Measurements from ENCODE around the gene DNMT1. TPM values are rescaled to one million over a fixed set of nuclear protein-coding genes. Genes with fewer than 3 reads are reported as not detected.

The DNMT1 gene
- total and polyA plus RNA-seq, 3 donors from 2014 or later = 96.5 to 145 (median 103) TPM

- H3K36me3 ChIP-seq (ENCODE audit: low read depth, missing control alignments) = no peaks in the 10 kb centered on the region
- TF ChIP-seq CTCF (IDR thresholded peaks at IDR 0.05) = no peak
- TF ChIP-seq POLR2A (IDR thresholded peaks at IDR 0.05) = no peak
- peaks cover 1% of the 10 kb centered on the region for H3K4me1 ChIP-seq
- intact Hi-C loops (cut with DNase I; ENCODE audit: low total_unique reads) = loop anchor here (10.0 kb wide), 1 partner anchor 300 kb away; the partner anchor contains the start of gene OLFM2
- 64 to 86% methylated on average over 4 of the region's 4 CpGs for WGBS, 2 donors
- no peaks in the 10 kb centered on the region for H3K27me3 ChIP-seq
- no peak overlapping the region for H3K4me3 ChIP-seq
- H3K9me3 ChIP-seq = no peaks in the 10 kb centered on the region
- DNase-seq = no peak
- H3K27ac ChIP-seq = no peak overlapping the region
Observed at GRCh38 chr19:10235003-10235402, 40.2 kb upstream of the DNMT1 start.

GRCh38 chr19:10233946-10234345 is 39.2 kb upstream of the DNMT1 start:
- no peaks in the 10 kb centered on the region for H3K36me3 ChIP-seq (ENCODE audit: low read depth, missing control alignments)
- H3K4me3 ChIP-seq = no peak overlapping the region
- no peak for TF ChIP-seq POLR2A (IDR thresholded peaks at IDR 0.05)
- TF ChIP-seq CTCF (IDR thresholded peaks at IDR 0.05) = no peak
- intact Hi-C loops (cut with DNase I; ENCODE audit: low total_unique reads) = loop anchor here (10.0 kb wide), 1 partner anchor 299 kb away; the partner anchor contains the start of gene OLFM2
- peaks cover 7% of the 10 kb centered on the region for H3K4me1 ChIP-seq
- H3K27ac ChIP-seq = no peak overlapping the region
- no peaks in the 10 kb centered on the region for H3K9me3 ChIP-seq
- 77 to 87% methylated on average over 4 of the region's 4 CpGs for WGBS, 2 donors
- no peak for DNase-seq
- H3K27me3 ChIP-seq = no peaks in the 10 kb centered on the region

GRCh38 chr19:10231612-10232228 is 37.0 kb upstream of the DNMT1 start:
- Histone ChIP-seq H3K9me3 (no peaks in the 10 kb centered on the region), H3K27ac (peak overlapping the region in 1 of 2 donors; percentile 93), H3K36me3 (ENCODE audit: low read depth, missing control alignments) (no peaks in the 10 kb centered on the region), H3K27me3 (no peaks in the 10 kb centered on the region), H3K4me1 (peaks cover 24% of the 10 kb centered on the region), H3K4me3 (peak overlapping the region; percentile 86 to 89)
- DNase-seq = no peak
- intact Hi-C loops (cut with DNase I; ENCODE audit: low total_unique reads) = loop anchor here (10.0 kb wide), 1 partner anchor 297 kb away; the partner anchor contains the start of gene OLFM2
- TF ChIP-seq CTCF (IDR thresholded peaks at IDR 0.05) (no peak), POLR2A (IDR thresholded peaks at IDR 0.05) (no peak)
- WGBS, 2 donors = 62 to 68% methylated on average over 8 of the region's 8 CpGs

GRCh38 chr19:10230861-10231611 is 36.3 kb upstream of the DNMT1 start, which contains the start of gene S1PR2:
Gene S1PR2, minus strand, starts transcription at chr19:10231331. Its CDS starts 6,426 bp downstream, at chr19:10224905.
- DNase-seq = peak; percentile 70

More at GRCh38 chr19:10230861-10231611, 36.3 kb upstream of the DNMT1 start, which contains the start of gene S1PR2:
- Histone ChIP-seq H3K36me3 (ENCODE audit: low read depth, missing control alignments) (no peaks in the 10 kb centered on the region), H3K4me1 (peaks cover 30% of the 10 kb centered on the region), H3K27me3 (no peaks in the 10 kb centered on the region), H3K27ac (peak within 1 kb of the TSS; percentile 86 to 93), H3K4me3 (peak within 1 kb of the TSS; percentile 86 to 89), H3K9me3 (no peaks in the 10 kb centered on the region)
- intact Hi-C loops (cut with DNase I; ENCODE audit: low total_unique reads) = loop anchor here (10.0 kb wide), 1 partner anchor 296 kb away; the partner anchor contains the start of gene OLFM2
- no peak for TF ChIP-seq CTCF (IDR thresholded peaks at IDR 0.05)
- no peak for TF ChIP-seq POLR2A (IDR thresholded peaks at IDR 0.05)
- 0 to 1% methylated on average over 2 to 48 of the region's 73 CpGs for WGBS, 2 donors

Data from testis (tissue), 3 donors.